ENCODE measurements around the gene VN1R4.
A peak's percentile ranks its signal among the peaks of the same experiment; 100 is the strongest.

GRCh38 chr19:53254411-53255341 is 12.8 kb downstream of the VN1R4 start, which contains the start of gene ZNF677:
- TF ChIP-seq POLR2AphosphoS5 (IDR thresholded peaks at IDR 0.05; ENCODE audit: low read depth, low read length) (peak; percentile 81), CTCF (IDR thresholded peaks at IDR 0.05) (no peak), TCF7L2 (IDR thresholded peaks at IDR 0.05; ENCODE audit: low read depth, low read length) (no peak)
